Neural cell (in vitro differentiated cells): ENCODE data around the gene PLA2G1B. TPM values are rescaled to one million over a fixed set of nuclear protein-coding genes. Genes with fewer than 3 reads are reported as not detected.

Experiments used
- H2AFZ ChIP-seq: fragments of 200-600, 300-800 bp; sonication (generic), shearing (Covaris generic); 2 replicates; pipeline ENCODE4 v1.6.0; 2014; ENCODE audit warnings: low read depth, mild to moderate bottlenecking, antibody characterized with exemption, low read length, moderate library complexity
- H3F3A ChIP-seq: fragments of 200-600 bp; shearing (Covaris generic); 2 replicates; pipeline ENCODE4 v1.6.1; 2016; ENCODE audit warnings: mild to moderate bottlenecking, moderate library complexity, mixed read lengths, antibody characterized with exemption, low read length; ENCODE audit not compliant: insufficient read depth, poor library complexity, severe bottlenecking
- H3K27ac ChIP-seq: fragments of 200-600, 300-800 bp; sonication (generic), shearing (Covaris generic); 2 replicates; pipeline ENCODE4 v1.5.1; 2014; ENCODE audit warnings: mild to moderate bottlenecking, low read length, moderate library complexity
- H3K27me3 ChIP-seq: fragments of 300-800, 200-600 bp; sonication (generic), shearing (Covaris generic); 2 replicates; pipeline ENCODE4 v1.6.0; 2014; ENCODE audit warnings: mild to moderate bottlenecking, low read depth, low read length, moderate library complexity; ENCODE audit not compliant: insufficient read depth
- H3K36me3 ChIP-seq: fragments of 300-800, 200-600 bp; sonication (generic), shearing (Covaris generic); 2 replicates; pipeline ENCODE4 v1.5.1; 2014; ENCODE audit warnings: mild to moderate bottlenecking, antibody characterized with exemption, low read length, moderate library complexity; ENCODE audit not compliant: insufficient read depth
- H3K4me2 ChIP-seq: fragments of 300-800, 200-600 bp; sonication (generic), shearing (Covaris generic); 2 replicates; pipeline ENCODE4 v1.6.0; 2014; ENCODE audit warnings: mild to moderate bottlenecking, low read length
- H3K4me3 ChIP-seq: fragments of 300-800, 200-600 bp; sonication (generic), shearing (Covaris generic); 2 replicates; pipeline ENCODE4 v1.5.1; 2014; ENCODE audit warnings: mild to moderate bottlenecking, low read length, moderate library complexity
- H3K79me2 ChIP-seq: fragments of 200-600 bp; shearing (Covaris generic); replicated peaks from 2 replicates; pipeline ENCODE4 v1.6.0; 2014; ENCODE audit warnings: mild to moderate bottlenecking, low read length, moderate library complexity; ENCODE audit not compliant: insufficient read depth
- H3K9ac ChIP-seq: fragments of 300-800, 200-600 bp; sonication (generic), shearing (Covaris generic); 2 replicates; pipeline ENCODE4 v1.6.1; 2016; ENCODE audit warnings: mild to moderate bottlenecking, low read length, mixed read lengths
- H3K9me2 ChIP-seq: fragments of 200-600 bp; shearing (Covaris generic); 2 replicates; pipeline ENCODE4 v1.6.1; 2016; ENCODE audit warnings: mild to moderate bottlenecking, low read length, mixed read lengths; ENCODE audit not compliant: insufficient read depth
- H3K9me3 ChIP-seq: fragments of 200-600, 300-800 bp; sonication (generic), shearing (Covaris generic); 2 replicates; pipeline ENCODE4 v1.6.1; 2016; ENCODE audit warnings: mild to moderate bottlenecking, mixed run types, low read length, moderate library complexity, mixed read lengths
- H4K20me1 ChIP-seq: fragments of 200-600 bp; shearing (Covaris generic); 2 replicates; pipeline ENCODE4 v1.6.1; 2016; ENCODE audit warnings: mild to moderate bottlenecking, mixed run types; ENCODE audit not compliant: insufficient read depth
- EP300 ChIP-seq: fragments of 450-650 bp; conservative IDR thresholded peaks from 2 replicates; pipeline ENCODE4 v1.6.1; 2014; ENCODE audit warnings: antibody characterized with exemption, mild to moderate bottlenecking, moderate library complexity; ENCODE audit not compliant: poor library complexity, severe bottlenecking
- EZH2 ChIP-seq: fragments of 200-600, 300-800 bp; shearing (Covaris generic), sonication (generic); IDR thresholded peaks from 2 replicates; pipeline ENCODE4 v1.6.1; 2014; ENCODE audit warnings: antibody characterized with exemption, low read length, borderline replicate concordance, mild to moderate bottlenecking; ENCODE audit not compliant: insufficient read depth, poor library complexity, severe bottlenecking
- MXI1 ChIP-seq: fragments of 450-650 bp; conservative IDR thresholded peaks from 2 replicates; pipeline ENCODE4 v1.6.1; 2014; ENCODE audit warnings: antibody characterized with exemption, mild to moderate bottlenecking; ENCODE audit not compliant: poor library complexity, severe bottlenecking
- POLR2AphosphoS5 ChIP-seq: IDR thresholded peaks from 2 replicates; pipeline ENCODE4 v1.6.1; 2012
- RAD21 ChIP-seq: fragments of 450-650 bp; conservative IDR thresholded peaks from 2 replicates; pipeline ENCODE4 v1.6.1; 2014; ENCODE audit warnings: antibody characterized with exemption, mild to moderate bottlenecking, moderate library complexity
- SMC3 ChIP-seq: fragments of 450-650 bp; conservative IDR thresholded peaks from 2 replicates; pipeline ENCODE4 v1.6.1; 2014; ENCODE audit warnings: antibody characterized with exemption, mild to moderate bottlenecking, moderate library complexity; ENCODE audit not compliant: poor library complexity
- TAF1 ChIP-seq: IDR thresholded peaks from 2 replicates; pipeline ENCODE4 v1.6.1; 2012; ENCODE audit warnings: low read depth
- polyA plus RNA-seq: library from polyadenylated mRNA; depleted of rRNA; stranded (reverse); fragments of >200 nt; gene quantifications from 2 replicates; pipeline ENCODE4 v1.2.3, GENCODE V29; 2014
- TF ChIP-seq, protein P1 (sequence below): fragments of 450-650 bp; IDR thresholded peaks from 2 replicates; pipeline ENCODE4 v1.5.1; 2014; ENCODE audit warnings: antibody characterized with exemption, mild to moderate bottlenecking, moderate library complexity; ENCODE audit not compliant: poor library complexity, severe bottlenecking
- TF ChIP-seq, protein P2 (sequence below): IDR thresholded peaks from 2 replicates; pipeline ENCODE4 v1.6.1; 2012; ENCODE audit warnings: borderline replicate concordance

PLA2G1B gene
- polyA plus RNA-seq, 1 donor from 2014 or later = not detected

DNA sequence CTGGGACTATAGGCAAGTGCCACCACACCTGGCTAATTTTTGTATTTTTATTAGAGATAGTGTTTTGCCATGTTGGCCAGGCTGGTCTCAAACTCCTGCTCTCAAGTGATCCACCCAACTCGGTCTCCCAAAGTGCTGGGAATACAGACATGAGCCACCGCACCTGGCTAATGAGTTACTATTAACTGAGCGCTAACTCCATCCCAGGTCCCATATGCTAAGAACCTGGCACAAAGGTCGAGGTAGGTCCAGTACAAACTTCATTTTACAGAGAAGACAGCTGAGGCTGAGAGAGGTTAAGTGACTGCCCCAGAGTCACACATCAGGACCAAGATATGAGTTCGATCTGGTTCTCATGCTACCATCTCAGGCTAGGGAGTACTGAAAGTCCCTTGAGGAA lies 4.5 kb upstream of the PLA2G1B start:
- H2AFZ ChIP-seq = no peak overlapping the region
- H3K4me3 ChIP-seq = no peak overlapping the region
- H3K9ac ChIP-seq = no peak overlapping the region
- no peak overlapping the region for H3K27ac ChIP-seq
- no peaks in the 10 kb centered on the region for H4K20me1 ChIP-seq
- H3K36me3 ChIP-seq = no peaks in the 10 kb centered on the region
- H3K9me3 ChIP-seq = no peaks in the 10 kb centered on the region
- H3F3A ChIP-seq = no peaks in the 10 kb centered on the region
- no peaks in the 10 kb centered on the region for H3K27me3 ChIP-seq
- H3K4me2 ChIP-seq = no peak overlapping the region
- H3K9me2 ChIP-seq = no peaks in the 10 kb centered on the region
- TF ChIP-seq, protein P1, sequence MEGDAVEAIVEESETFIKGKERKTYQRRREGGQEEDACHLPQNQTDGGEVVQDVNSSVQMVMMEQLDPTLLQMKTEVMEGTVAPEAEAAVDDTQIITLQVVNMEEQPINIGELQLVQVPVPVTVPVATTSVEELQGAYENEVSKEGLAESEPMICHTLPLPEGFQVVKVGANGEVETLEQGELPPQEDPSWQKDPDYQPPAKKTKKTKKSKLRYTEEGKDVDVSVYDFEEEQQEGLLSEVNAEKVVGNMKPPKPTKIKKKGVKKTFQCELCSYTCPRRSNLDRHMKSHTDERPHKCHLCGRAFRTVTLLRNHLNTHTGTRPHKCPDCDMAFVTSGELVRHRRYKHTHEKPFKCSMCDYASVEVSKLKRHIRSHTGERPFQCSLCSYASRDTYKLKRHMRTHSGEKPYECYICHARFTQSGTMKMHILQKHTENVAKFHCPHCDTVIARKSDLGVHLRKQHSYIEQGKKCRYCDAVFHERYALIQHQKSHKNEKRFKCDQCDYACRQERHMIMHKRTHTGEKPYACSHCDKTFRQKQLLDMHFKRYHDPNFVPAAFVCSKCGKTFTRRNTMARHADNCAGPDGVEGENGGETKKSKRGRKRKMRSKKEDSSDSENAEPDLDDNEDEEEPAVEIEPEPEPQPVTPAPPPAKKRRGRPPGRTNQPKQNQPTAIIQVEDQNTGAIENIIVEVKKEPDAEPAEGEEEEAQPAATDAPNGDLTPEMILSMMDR = no peak
- TF ChIP-seq MXI1 (no peak), TAF1 (no peak), EP300 (no peak), RAD21 (no peak), POLR2AphosphoS5 (no peak), EZH2 (no peak), SMC3 (no peak)
- TF ChIP-seq, protein P2, sequence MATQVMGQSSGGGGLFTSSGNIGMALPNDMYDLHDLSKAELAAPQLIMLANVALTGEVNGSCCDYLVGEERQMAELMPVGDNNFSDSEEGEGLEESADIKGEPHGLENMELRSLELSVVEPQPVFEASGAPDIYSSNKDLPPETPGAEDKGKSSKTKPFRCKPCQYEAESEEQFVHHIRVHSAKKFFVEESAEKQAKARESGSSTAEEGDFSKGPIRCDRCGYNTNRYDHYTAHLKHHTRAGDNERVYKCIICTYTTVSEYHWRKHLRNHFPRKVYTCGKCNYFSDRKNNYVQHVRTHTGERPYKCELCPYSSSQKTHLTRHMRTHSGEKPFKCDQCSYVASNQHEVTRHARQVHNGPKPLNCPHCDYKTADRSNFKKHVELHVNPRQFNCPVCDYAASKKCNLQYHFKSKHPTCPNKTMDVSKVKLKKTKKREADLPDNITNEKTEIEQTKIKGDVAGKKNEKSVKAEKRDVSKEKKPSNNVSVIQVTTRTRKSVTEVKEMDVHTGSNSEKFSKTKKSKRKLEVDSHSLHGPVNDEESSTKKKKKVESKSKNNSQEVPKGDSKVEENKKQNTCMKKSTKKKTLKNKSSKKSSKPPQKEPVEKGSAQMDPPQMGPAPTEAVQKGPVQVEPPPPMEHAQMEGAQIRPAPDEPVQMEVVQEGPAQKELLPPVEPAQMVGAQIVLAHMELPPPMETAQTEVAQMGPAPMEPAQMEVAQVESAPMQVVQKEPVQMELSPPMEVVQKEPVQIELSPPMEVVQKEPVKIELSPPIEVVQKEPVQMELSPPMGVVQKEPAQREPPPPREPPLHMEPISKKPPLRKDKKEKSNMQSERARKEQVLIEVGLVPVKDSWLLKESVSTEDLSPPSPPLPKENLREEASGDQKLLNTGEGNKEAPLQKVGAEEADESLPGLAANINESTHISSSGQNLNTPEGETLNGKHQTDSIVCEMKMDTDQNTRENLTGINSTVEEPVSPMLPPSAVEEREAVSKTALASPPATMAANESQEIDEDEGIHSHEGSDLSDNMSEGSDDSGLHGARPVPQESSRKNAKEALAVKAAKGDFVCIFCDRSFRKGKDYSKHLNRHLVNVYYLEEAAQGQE = no peak
- no peaks in the 10 kb centered on the region for H3K79me2 ChIP-seq

DNA sequence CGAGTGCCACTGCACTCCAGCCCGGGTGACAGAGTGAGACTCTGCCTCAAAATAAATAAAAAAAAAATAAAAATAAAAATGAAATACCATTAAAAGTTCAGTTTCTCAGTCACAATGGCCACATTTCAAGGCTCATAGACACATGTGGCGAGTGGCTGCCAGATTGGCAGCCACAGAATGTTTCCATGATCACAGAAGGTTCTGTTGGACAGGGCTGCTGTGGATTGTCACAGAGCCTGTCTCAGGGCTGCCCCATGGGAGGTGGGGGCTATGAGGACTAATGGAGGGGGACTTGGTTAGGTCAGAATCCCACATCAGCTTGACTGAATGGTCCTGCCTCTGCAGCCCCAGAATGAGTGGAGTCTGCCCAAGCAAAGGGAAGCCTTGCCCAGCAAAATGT lies 3.8 kb upstream of the PLA2G1B start:
- Histone ChIP-seq H3K9me2 (no peaks in the 10 kb centered on the region), H3K9ac (no peak overlapping the region), H3K4me2 (no peak overlapping the region), H3K36me3 (no peaks in the 10 kb centered on the region), H3K4me3 (no peak overlapping the region), H2AFZ (no peak overlapping the region), H3K27me3 (no peaks in the 10 kb centered on the region), H3K9me3 (no peaks in the 10 kb centered on the region), H3K79me2 (no peaks in the 10 kb centered on the region), H3F3A (no peaks in the 10 kb centered on the region), H3K27ac (no peak overlapping the region), H4K20me1 (no peaks in the 10 kb centered on the region)
- TF ChIP-seq EP300 (no peak), RAD21 (no peak), EZH2 (no peak), POLR2AphosphoS5 (no peak), TAF1 (no peak), SMC3 (no peak), MXI1 (no peak)
- TF ChIP-seq, protein P1 = no peak
- TF ChIP-seq, protein P2 = no peak
